ELR (cell line): ENCODE results near the gene VEGFB.

Source experiments
- DNase-seq: peaks from one replicate; pipeline ENCODE4 v3.0.0-alpha.2; 2015; ENCODE audit warnings: low read depth

The VEGFB gene

DNA sequence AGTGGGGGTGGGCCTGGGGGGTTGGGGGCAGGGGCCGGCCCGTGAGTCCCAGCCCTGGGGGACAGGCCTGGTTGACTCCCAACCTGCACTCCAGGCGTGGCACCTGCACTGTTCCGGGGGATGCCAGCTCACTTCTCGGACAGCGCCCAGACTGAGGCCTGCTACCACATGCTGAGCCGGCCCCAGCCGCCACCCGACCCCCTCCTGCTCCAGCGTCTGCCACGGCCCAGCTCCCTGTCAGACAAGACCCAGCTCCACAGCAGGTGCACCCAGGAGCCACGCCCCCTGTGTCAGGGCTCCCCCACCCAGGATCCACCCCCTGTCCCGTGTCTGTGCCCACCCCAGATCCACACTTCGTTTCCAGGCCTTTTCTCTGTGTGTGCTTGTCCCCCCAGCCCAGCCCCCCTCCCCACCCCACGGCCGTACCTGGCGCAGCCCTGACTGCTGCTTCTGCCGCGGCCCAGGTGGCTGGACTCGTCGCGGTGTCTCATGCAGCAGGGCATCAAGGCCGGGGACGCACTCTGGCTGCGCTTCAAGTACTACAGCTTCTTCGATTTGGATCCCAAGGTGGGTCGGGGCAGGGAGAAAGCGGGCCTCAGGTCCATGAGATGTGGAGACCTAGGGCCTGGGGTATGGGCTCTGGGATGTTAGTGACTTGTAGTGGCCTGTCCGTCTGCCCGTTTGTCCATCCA lies 23.1 kb upstream of the VEGFB start:
- no peak for DNase-seq

DNA sequence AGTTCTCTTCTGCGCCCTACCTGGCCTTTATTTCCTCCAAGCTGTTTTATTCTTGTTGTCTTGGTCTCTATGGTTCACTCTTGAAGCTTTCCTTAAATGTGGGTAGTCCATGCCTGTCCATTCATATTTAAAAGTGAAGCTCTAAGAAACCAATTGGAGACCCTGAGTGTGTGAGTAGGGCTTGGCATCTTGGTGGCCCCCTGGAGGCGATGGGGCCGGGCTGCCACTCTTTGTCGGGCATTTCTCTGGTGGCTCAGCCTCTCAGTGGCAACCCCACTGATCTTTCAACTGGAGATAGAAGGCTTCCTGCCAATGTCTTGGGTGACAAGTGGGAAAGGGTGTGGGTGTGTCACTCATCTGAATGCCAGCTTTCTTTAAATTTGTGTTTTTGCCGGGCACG lies 17.5 kb upstream of the VEGFB start:
- no peak for DNase-seq

DNA sequence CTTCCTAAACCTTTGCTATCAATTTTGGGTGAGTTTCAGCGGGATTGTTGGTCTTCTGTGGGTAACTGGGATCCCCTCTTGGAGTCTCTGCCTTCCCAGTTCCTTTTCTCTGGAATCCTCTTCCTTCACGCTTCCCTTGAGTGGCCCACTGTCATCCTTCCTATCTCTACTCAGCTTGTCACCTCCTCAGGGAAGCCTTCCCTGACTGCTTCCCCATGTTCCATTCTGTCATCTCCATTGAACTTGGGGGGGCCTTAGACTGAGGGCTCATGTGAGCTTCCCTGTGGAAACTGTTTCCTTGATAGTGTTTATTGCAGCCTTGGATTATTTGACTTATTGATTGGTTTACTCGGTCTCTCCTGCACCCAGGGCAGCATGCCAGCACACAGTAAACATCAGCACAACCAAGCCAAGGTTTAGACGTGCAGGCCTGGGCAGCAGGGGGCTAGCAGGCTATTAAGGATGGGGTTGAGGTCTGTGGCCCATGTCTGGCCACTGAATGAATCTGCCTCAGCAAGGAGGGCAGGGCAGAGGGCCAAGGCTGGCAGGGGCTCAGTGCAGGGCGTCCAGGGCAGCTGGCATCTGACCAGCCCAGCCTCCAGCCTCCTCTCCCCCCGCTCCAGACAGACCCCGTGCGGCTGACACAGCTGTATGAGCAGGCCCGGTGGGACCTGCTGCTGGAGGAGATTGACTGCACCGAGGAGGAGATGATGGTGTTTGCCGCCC lies 15.6 kb upstream of the VEGFB start:
- no peak for DNase-seq

DNA sequence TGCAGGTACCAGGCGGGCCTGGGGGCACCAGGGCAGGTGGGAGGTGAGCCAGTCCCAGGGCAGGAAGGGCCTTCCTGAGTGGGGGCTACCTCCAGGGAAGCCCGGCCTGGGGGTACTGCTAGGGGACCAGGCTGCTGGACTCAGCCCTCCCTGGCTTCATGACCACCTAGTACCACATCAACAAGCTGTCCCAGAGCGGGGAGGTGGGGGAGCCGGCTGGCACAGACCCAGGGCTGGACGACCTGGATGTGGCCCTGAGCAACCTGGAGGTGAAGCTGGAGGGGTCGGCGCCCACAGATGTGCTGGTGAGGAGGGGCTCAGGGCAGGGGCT lies 15.1 kb upstream of the VEGFB start:
- no peak for DNase-seq

DNA sequence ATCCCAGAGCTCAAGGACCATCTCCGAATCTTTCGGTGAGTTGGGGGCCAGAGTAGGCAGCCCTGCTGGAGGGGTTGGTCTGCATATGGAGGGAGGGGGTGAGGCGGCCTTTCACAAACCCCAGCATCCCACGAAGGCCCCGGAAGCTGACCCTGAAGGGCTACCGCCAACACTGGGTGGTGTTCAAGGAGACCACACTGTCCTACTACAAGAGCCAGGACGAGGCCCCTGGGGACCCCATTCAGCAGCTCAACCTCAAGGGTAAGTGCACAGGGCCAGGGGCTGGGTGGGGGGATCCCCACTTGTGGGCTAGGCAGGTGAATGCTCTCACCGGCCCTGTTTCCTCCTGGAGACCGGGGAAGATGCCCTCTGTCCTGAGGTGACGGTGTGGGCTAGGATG lies 14.6 kb upstream of the VEGFB start:
- no peak for DNase-seq

DNA sequence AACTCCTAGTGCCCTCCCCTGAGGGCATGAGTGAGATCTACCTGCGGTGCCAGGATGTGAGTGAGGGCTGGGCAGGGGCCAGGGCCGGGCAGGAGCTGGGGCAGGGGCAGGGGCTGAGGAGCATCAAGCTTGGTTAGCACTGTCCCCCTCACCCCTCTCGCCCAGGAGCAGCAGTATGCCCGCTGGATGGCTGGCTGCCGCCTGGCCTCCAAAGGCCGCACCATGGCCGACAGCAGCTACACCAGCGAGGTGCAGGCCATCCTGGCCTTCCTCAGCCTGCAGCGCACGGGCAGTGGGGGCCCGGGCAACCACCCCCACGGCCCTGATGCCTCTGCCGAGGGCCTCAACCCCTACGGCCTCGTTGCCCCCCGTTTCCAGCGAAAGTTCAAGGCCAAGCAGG lies 14.1 kb upstream of the VEGFB start:
- no peak for DNase-seq

DNA sequence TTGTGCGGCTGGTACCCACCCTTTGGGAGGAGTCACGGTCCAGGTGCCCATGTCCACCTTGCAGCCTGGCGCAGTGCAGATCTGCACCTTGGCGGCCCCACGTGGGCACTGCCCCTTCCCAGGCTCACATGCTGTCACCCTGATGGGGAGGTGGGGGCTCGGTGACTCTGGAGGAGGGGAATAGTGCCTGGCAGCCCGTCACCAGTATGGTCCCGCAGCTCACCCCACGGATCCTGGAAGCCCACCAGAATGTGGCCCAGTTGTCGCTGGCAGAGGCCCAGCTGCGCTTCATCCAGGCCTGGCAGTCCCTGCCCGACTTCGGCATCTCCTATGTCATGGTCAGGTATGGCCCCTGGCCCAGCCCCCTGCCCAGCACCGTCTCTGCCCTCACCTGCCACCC lies 13.6 kb upstream of the VEGFB start:
- DNase-seq: no peak

DNA sequence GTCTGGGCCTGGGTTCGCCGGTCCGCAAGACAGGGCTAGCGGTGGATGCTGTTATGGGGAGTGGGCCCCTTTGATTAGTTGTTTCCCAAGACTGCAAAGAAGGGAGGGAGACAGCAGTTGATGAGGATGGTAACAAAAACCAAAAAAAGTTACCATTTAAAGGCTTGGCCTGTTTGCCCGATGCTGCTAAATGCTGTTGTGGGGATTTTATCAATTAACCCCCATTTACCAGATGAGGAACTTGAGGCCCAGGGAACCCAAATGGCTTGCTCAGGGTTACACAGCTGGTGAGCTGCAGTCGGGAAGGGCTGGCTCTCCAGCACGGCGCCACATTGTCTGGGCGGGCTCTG lies 11.8 kb upstream of the VEGFB start:
- DNase-seq: no peak

DNA sequence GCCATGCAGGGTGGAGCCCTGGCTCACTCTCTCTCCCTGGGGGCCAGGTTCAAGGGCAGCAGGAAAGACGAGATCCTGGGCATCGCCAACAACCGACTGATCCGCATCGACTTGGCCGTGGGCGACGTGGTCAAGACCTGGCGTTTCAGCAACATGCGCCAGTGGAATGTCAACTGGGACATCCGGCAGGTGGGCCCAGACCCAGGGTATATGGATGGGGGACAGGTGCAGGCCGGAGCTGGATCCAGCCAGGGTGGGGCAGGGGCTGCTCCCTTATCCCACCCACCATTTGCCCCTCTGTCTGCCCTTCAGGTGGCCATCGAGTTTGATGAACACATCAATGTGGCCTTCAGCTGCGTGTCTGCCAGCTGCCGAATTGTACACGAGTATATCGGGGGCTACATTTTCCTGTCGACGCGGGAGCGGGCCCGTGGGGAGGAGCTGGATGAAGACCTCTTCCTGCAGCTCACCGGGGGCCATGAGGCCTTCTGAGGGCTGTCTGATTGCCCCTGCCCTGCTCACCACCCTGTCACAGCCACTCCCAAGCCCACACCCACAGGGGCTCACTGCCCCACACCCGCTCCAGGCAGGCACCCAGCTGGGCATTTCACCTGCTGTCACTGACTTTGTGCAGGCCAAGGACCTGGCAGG lies 11.3 kb upstream of the VEGFB start:
- DNase-seq: no peak

DNA sequence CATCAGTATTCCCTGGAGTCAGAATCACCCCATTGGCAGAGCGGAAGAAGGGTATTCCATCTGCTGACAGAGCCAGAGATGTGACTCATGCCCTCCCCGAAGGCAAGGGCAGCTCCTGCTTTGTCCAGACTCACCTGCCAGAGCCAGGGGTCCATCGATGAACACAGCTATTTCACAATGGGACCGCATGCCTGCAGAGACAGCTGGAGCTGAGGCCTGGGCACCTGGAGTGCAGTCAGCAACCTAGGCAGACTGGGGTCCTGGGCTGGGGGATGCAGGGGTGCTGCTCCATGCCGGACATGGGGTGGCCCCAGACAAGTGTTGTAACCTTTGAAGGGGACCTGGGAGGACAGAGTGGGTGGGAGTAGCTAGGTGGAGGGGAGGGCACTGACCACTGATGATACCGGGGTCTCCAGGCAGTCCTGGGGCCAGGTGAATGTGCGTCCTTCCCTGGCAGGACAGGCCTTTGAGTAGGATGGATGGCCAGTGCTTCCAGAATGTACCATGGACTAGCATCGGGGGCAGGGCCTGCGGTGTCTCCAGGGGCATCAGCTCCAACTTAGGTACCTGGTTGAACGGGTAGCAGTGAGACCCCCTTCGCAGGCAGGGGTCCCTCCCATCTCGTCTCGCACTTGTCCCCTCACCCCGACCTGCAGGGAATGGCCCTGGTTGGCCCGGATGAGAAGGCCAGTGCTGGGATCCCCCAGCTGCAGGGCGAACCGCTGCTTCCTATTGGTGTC lies 10.1 kb upstream of the VEGFB start:
- DNase-seq: peak; percentile 60

DNA sequence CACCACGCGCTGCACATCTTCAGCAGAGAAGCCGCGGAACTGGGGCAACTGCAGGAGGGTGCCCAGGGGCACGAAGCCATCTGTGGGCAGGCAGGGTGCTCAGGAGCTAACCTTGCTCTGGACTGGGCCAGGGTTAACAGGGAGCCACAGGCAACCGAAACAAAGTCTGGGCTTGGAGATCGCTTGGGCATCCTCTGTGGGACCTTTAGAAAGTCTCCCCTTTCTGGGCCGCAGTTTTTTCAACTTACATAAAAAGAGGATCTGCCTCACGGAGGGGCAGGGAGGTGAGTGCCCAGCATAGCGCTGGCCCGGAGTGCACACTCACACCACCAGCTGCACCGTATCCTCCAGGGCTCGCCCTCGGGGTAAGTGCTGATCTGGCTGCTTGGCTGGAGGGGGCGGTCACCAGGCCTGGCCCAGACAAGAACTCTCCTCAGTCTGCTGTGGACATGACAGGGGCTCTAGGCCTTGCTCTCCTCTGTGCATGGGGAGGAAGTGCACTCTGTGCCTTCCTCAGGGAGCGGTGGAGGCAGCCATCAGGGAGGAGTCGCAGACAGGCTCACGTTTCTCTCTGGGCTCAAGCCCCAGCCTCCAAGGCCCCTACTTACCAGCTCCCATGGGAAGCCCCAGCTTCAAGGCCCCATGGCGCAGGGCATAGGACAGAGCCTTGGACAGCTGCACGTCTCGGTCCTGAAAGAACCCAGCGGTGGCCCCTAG lies 9.3 kb upstream of the VEGFB start:
- DNase-seq: peak; percentile 22

DNA sequence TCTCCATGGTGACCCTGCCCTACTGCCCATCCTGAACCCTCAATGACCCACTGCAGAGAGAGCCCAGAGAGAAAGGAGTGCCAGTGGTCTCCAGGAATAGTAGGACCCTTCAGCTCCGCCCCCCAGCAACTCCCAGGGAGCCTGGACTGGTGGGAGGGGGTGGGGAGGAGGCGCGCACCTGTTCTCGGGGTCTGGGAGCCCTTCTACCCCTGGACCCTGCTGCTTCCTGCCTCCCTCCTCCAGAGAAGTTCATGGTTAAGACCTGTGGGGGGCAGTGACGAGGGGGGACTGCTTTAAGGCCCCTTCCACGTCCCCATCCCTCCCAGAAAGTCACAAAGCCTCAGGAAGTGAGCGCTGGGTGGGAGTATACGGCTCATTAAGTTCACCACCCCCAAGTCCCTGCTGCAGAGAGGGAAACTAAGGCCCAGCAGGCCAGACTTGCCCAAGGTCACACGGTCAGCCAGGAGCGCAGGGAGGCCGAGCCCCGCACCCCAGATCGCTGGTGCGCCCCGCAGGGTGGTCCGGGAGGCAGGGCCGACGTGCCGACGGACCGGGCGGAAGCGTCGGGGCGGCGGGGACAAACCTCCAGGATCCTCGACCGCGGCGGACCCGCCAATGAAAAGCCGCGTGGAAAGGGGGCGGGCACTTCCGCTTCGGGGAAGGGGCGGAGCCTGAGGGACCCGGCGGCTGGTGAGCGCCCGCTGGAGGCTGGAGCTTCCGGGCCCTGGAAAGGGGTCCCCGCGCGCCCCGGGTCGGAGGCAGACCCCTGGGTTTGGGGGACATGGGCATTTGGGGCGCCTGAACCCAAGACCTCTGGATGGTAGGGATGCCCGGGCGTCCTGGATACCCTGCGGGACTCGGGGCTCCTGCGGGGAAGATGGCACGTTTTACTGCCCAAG lies 8.5 kb upstream of the VEGFB start, which contains the start of the genes NUDT22 and TRPT1:
NUDT22 (plus strand) TSS at position 667 of the 899 bp plus-strand sequence. CDS start 379 bp downstream, outside the sequence.
TRPT1 (minus strand) TSS at position 579 of the 899 bp plus-strand sequence; CDS start at position 253, 326 bp downstream.
- DNase-seq: peak; percentile 89

DNA sequence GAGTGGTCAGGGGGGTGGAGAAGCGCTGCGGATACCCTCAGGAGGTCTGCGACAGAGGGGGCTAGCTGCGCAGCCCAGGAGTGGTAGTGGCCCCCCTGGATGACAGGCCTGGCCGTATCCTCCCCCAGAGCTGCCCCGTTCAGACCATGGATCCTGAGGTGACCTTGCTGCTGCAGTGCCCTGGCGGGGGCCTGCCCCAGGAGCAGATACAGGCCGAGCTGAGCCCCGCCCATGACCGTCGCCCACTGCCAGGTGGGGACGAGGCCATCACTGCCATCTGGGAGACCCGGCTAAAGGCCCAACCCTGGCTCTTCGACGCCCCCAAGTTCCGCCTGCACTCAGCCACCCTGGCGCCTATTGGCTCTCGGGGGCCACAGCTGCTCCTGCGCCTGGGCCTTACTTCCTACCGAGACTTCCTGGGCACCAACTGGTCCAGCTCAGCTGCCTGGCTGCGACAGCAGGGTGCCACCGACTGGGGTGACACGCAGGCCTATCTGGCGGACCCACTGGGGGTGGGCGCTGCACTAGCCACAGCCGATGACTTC lies 7.8 kb upstream of the VEGFB start:
- DNase-seq: peak; percentile 30

DNA sequence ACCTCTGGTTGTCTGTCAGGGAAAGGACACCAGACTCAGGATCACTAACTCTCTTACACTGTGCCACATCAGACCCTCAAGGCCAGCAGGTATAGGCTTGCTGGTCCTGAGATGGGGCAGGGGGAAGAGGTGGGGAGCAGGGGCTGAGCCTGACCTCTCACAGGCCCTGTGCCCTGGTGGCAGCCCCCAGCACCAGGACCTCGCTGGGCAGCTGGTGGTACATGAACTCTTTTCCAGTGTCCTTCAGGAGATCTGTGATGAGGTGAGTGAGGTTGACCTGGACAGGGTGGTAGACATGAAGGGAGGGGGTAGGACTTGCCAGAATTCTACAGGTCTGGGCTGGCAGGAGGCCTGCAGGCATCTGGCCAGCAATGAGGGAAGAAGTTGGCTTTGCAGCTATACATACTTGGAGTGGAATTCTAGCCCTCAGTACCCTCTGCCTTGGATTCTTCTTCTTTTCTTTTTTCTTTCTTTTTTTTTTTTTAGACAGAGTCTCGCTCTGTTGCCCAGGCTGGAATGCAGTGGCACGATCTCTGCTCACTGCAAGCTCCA lies 6.9 kb upstream of the VEGFB start:
- no peak for DNase-seq

DNA sequence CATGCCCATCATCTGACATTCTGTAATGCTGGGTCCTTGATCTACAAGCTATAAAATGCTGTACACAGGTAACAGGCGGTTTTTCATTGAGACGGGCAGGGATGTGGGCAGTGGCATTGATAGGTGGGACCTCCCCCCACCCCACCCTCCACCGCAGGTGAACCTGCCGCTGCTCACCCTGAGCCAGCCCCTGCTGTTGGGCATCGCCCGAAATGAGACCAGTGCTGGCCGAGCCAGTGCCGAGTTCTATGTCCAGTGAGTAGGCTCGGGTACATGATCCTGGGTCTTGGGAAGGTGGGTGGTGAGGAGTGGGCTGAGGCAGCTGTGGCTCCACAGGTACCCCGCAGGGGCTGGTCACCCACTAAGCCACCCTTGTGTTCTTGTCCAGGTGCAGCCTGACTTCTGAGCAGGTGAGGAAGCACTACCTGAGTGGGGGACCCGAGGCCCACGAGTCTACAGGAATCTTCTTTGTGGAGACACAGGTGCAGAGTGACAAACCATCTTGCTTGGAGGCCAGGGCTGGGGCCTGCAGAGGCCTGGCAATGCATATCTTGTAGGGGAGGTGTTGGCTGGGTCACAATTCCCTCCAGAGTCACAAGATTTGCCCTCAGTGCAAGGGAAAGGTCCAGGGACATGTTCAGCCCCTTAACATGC lies 5.2 kb upstream of the VEGFB start:
- DNase-seq: no peak

DNA sequence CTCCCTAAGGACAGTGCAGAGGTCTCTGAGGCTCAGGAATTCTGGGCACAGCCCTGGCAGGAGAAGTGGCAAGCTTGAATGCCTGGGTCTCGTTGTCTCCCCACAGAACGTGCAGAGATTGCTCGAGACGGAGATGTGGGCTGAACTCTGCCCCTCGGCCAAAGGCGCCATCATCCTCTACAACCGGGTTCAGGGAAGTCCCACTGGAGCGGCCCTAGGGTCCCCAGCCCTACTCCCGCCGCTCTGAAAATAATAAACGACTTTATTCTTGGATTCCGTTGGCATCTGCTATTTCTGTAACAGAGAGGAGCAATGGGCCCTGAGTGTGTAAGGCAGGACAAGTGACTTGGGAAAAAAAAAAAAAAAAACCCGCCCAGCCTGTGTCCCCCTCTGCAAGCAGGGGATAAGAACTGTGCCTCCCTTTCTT lies 4.6 kb upstream of the VEGFB start:
- no peak for DNase-seq

DNA sequence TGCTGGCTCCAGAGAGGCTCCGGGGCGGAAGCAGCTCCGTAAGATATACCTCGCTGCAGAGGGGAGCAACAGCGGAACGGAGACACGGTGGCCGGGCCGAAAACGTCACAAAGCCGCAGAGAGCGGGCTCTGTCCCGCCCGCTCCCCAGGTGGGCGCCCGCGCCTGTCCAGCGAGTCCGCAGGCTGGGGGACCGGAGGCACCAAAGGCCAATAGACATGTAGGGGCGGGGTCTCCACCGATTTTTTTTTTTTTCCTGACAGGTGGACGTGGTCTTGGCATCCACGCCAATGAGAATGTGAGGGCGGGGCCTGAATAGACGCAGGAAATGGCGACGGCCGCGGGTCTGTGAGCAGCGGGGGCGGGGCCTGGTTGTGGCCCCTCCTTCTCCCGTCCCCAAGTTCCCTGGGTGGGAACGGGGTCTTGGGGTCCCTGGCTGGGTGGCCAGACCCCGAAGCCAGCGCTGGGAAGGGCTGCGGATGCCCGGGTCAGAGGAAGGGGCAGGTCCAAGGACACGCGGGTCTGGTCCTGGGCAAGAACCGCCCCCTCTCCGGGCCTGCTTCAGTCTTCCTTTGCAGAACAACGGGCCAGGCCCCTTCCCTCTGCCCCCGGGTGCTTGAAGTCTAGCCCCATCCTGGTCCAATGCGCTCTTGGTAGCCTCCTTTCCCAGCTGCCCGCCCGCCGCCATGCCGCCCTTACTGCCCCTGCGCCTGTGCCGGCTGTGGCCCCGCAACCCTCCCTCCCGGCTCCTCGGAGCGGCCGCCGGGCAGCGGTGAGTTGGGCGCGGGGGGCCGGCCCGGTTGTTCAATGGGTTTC lies 4.0 kb upstream of the VEGFB start, which contains the start of gene DNAJC4:
DNAJC4 (plus strand) TSS at position 378 of the 814 bp plus-strand sequence; CDS start at position 685, 307 bp downstream.
- peak; percentile 92 for DNase-seq

DNA sequence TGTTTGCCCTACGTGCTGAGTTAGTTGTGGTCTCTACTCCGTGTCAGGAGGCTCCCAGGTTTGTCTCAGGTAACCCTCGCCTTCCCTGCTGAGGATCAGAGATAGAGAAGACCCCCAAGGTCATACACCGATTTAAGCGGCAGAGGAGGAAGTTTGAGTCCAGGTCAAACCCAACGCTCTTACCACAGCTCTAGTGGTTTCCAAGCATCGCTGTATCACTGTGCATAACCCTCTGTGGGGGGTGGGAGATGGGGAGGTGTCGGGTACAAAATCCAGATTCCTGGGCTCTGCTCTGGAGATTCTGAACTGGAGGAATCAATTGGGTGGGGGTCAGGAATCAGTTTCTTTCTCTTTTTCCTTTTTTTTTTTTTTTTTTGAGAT lies 3.4 kb upstream of the VEGFB start:
- no peak for DNase-seq

DNA sequence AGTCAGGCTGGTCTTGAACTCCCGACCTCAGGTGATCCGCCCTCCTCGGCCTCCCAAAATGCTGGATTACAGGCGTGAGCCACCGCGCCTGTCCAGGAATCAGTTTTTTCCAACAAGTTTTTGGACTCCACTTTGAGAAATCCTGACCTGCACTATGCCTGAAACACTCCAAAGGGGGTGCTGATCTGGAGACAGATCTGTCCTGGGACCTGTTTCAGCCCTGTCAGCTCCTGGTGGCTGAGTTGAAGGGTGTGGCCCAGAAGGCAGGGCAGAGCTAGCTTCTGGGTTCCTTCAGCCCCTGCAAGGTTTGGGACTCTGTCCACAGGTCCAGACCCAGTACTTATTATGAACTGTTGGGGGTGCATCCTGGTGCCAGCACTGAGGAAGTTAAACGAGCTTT lies 2.8 kb upstream of the VEGFB start:
- no peak for DNase-seq
